GM12873 (cell line): Measurements from ENCODE around the gene CNPY3.

Experiments used
- CTCF ChIP-seq: IDR thresholded peaks from 2 replicates; pipeline ENCODE4 v1.5.1; 2012; ENCODE audit warnings: low read depth, mild to moderate bottlenecking, moderate library complexity, low read length, control low read depth; ENCODE audit not compliant: insufficient read depth; ENCODE audit errors: missing control alignments

CNPY3 gene

GRCh38 chr6:42967228-42967627 is 37.9 kb downstream of the CNPY3 start:
- no peak for TF ChIP-seq CTCF

GRCh38 chr6:42968126-42968701 is 38.9 kb downstream of the CNPY3 start:
- TF ChIP-seq CTCF = no peak

- TF ChIP-seq CTCF = no peak
These were observed 39.5 kb downstream of the CNPY3 start for GRCh38 chr6:42968783-42969182.

- no peak for TF ChIP-seq CTCF
These were observed 40.2 kb downstream of the CNPY3 start for GRCh38 chr6:42969431-42969830.

- no peak for TF ChIP-seq CTCF
These were observed 40.7 kb downstream of the CNPY3 start for GRCh38 chr6:42969934-42970333.

- TF ChIP-seq CTCF = no peak
These were observed 41.8 kb downstream of the CNPY3 start for GRCh38 chr6:42970871-42971612.

GRCh38 chr6:42971746-42972327 is 42.6 kb downstream of the CNPY3 start:
- no peak for TF ChIP-seq CTCF
